Activated CD8-positive, alpha-beta memory T cell treated with anti-CD3 and anti-CD28 coated beads for 4 hours (primary cell): ENCODE measurements around the gene MEIS1.

Experiments
- DNase-seq, 2 donors: peaks; one replicate each; pipeline ENCODE4 v3.0.0-alpha.2; 2020; ENCODE audit warnings: low read depth in 2 of 2

The MEIS1 gene

GRCh38 chr2:66580166-66581049 is 145.5 kb downstream of the MEIS1 start:
- no peak for DNase-seq

GRCh38 chr2:66581339-66582103 is 146.6 kb downstream of the MEIS1 start:
- no peak for DNase-seq

GRCh38 chr2:66582104-66582986 is 147.4 kb downstream of the MEIS1 start:
- DNase-seq: no peak

- no peak for DNase-seq
These were observed 148.3 kb downstream of the MEIS1 start for GRCh38 chr2:66582987-66583880.

- no peak for DNase-seq
These were observed 149.0 kb downstream of the MEIS1 start for GRCh38 chr2:66583881-66584280.

GRCh38 chr2:66585587-66585986 is 150.7 kb downstream of the MEIS1 start:
- no peak for DNase-seq

- DNase-seq: no peak
These were observed 152.3 kb downstream of the MEIS1 start for GRCh38 chr2:66587216-66587615.

- no peak for DNase-seq
These were observed 159.1 kb downstream of the MEIS1 start for GRCh38 chr2:66594001-66594400.

GRCh38 chr2:66595556-66595955 is 160.6 kb downstream of the MEIS1 start:
- no peak for DNase-seq

GRCh38 chr2:66596256-66596655 is 161.3 kb downstream of the MEIS1 start:
- no peak for DNase-seq

- no peak for DNase-seq
These were observed 166.7 kb downstream of the MEIS1 start for GRCh38 chr2:66601624-66602023.

GRCh38 chr2:66602341-66602740 is 167.4 kb downstream of the MEIS1 start:
- DNase-seq: no peak

- DNase-seq: no peak
These were observed 169.4 kb downstream of the MEIS1 start for GRCh38 chr2:66604326-66604725.

- no peak for DNase-seq
These were observed 170.1 kb downstream of the MEIS1 start for GRCh38 chr2:66604976-66605375.

GRCh38 chr2:66607152-66607551 is 172.2 kb downstream of the MEIS1 start:
- DNase-seq: no peak
